ENCODE measurements around the gene RBM19.

- no peak for TF ChIP-seq CTCF (IDR thresholded peaks at IDR 0.05)
- TF ChIP-seq POLR2A (IDR thresholded peaks at IDR 0.05): no peak
These were observed 38.3 kb upstream of the RBM19 start for GRCh38 chr12:114004402-114004801.

All from heart left ventricle (tissue), 13 donors.